Endodermal cell (in vitro differentiated cells): ENCODE data around the gene CMSS1. TPM values are rescaled to one million over a fixed set of nuclear protein-coding genes. Genes with fewer than 3 reads are reported as not detected.
A peak's percentile ranks its signal among the peaks of the same experiment; 100 is the strongest.

ENCODE experiments used
- DNase-seq: peaks from one replicate; pipeline ENCODE4 v3.0.0-alpha.2; 2017
- H3K27ac ChIP-seq: 2 replicates; pipeline ENCODE4 v1.5.1; 2013; ENCODE audit warnings: mild to moderate bottlenecking, low read depth, low read length, moderate library complexity
- H3K27me3 ChIP-seq: 2 replicates; pipeline ENCODE4 v1.6.1; 2013; ENCODE audit warnings: mild to moderate bottlenecking, low read length, moderate library complexity; ENCODE audit not compliant: insufficient read depth, control insufficient read depth, poor library complexity, severe bottlenecking
- H3K36me3 ChIP-seq: 2 replicates; pipeline ENCODE4 v1.7.0; 2013; ENCODE audit warnings: mild to moderate bottlenecking, low read length, moderate library complexity; ENCODE audit not compliant: control insufficient read depth, insufficient read depth
- H3K4me1 ChIP-seq: one replicate; pipeline ENCODE4 v1.7.0; 2013; ENCODE audit warnings: low read length; ENCODE audit not compliant: control insufficient read depth, insufficient read depth
- H3K4me3 ChIP-seq: 2 replicates; pipeline ENCODE4 v1.5.1; 2013; ENCODE audit warnings: mild to moderate bottlenecking, low read length, moderate library complexity
- H3K9ac ChIP-seq: 2 replicates; pipeline ENCODE4 v1.6.1; 2013; ENCODE audit warnings: mild to moderate bottlenecking, low read length, moderate library complexity; ENCODE audit not compliant: poor library complexity, severe bottlenecking; ENCODE audit errors: extremely low read depth
- H3K9me3 ChIP-seq: 2 replicates; pipeline ENCODE4 v1.6.1; 2013; ENCODE audit warnings: mild to moderate bottlenecking, low read length, moderate library complexity; ENCODE audit not compliant: control insufficient read depth
- H3K27ac Mint-ChIP-seq: 2 replicates; pipeline ENCODE4 v1.8.0; 2020; ENCODE audit warnings: mixed read lengths
- H3K27me3 Mint-ChIP-seq: 2 replicates; pipeline ENCODE4 v1.8.0; 2021; ENCODE audit warnings: mild to moderate bottlenecking, mixed read lengths; ENCODE audit not compliant: insufficient read depth
- H3K36me3 Mint-ChIP-seq: 2 replicates; pipeline ENCODE4 v1.8.0; 2020; ENCODE audit warnings: low read depth, mixed read lengths
- H3K4me1 Mint-ChIP-seq: 2 replicates; pipeline ENCODE4 v1.8.0; 2020; ENCODE audit warnings: mixed read lengths
- H3K4me3 Mint-ChIP-seq: 2 replicates; pipeline ENCODE4 v1.8.0; 2020; ENCODE audit warnings: mild to moderate bottlenecking, moderate library complexity, mixed read lengths
- H3K9me3 Mint-ChIP-seq: 2 replicates; pipeline ENCODE4 v1.8.0; 2020; ENCODE audit warnings: mild to moderate bottlenecking, mixed read lengths
- CTCF ChIP-seq: fragments of 200-600 bp; sonication (generic); conservative IDR thresholded peaks from 2 replicates; pipeline ENCODE4 v1.5.0; 2021; ENCODE audit warnings: antibody characterized with exemption, mild to moderate bottlenecking
- WGBS, 2 experiments: methylation state at CpG; one replicate each; pipeline versions ENCODE4 v1.1.5 to v1.1.7; 2013; ENCODE audit warnings: missing lambda C conversion rate in 2 of 2, mixed read lengths in 1 of 2; ENCODE audit not compliant: insufficient coverage in 1 of 2, insufficient read length in 1 of 2; 5-methylcytosine and 5-hydroxymethylcytosine counted together
- total RNA-seq, 2 donors: library from RNA; stranded (reverse); fragmentation: NEBNext Ultra II Directional in 1 of 2; extraction: Animal tissue kit (Norgen Biotek cat#: 25700) in 1 of 2; gene quantifications; 2 replicates in 1 of 2; 3 replicates in 1 of 2; pipeline ENCODE4 v1.2.1, GENCODE V29; 2021

The CMSS1 gene
- total RNA-seq, 2 donors from 2014 or later: 48.5 to 50.8 TPM

GRCh38 chr3:100084100-100084806 is 266.6 kb downstream of the CMSS1 start:
- H3K4me3 Mint-ChIP-seq: no peak overlapping the region
- DNase-seq: no peak
- no peaks in the 10 kb centered on the region for H3K9me3 ChIP-seq
- H3K36me3 ChIP-seq: no peaks in the 10 kb centered on the region
- H3K27me3 ChIP-seq: no peaks in the 10 kb centered on the region
- no peak overlapping the region for H3K4me3 ChIP-seq
- no peak for TF ChIP-seq CTCF
- no peak overlapping the region for H3K27ac ChIP-seq
- peaks cover 21% of the 10 kb centered on the region for H3K4me1 ChIP-seq
- H3K36me3 Mint-ChIP-seq: no peaks in the 10 kb centered on the region
- H3K9me3 Mint-ChIP-seq: no peaks in the 10 kb centered on the region
- no peaks in the 10 kb centered on the region for H3K27me3 Mint-ChIP-seq
- WGBS, 2 experiments: 91 to 96% methylated on average over 5 to 7 of the region's 7 CpGs
- H3K9ac ChIP-seq: no peak overlapping the region
- no peak overlapping the region for H3K27ac Mint-ChIP-seq
- H3K4me1 Mint-ChIP-seq: peaks cover 40% of the 10 kb centered on the region

GRCh38 chr3:100086401-100086800 is 268.7 kb downstream of the CMSS1 start:
- 95% methylated on average over 1 of the region's 1 CpG; no CpG with 5 or more reads in 1 of the 2 experiments for WGBS, 2 experiments
- no peaks in the 10 kb centered on the region for H3K9me3 Mint-ChIP-seq
- no peak for TF ChIP-seq CTCF
- Histone ChIP-seq H3K27ac (peak overlapping the region; percentile 93), H3K4me1 (peaks cover 16% of the 10 kb centered on the region), H3K27me3 (no peaks in the 10 kb centered on the region), H3K36me3 (no peaks in the 10 kb centered on the region), H3K9ac (no peak overlapping the region), H3K9me3 (no peaks in the 10 kb centered on the region), H3K4me3 (no peak overlapping the region)
- no peak overlapping the region for H3K4me3 Mint-ChIP-seq
- H3K4me1 Mint-ChIP-seq: peaks cover 42% of the 10 kb centered on the region
- no peak for DNase-seq
- no peaks in the 10 kb centered on the region for H3K27me3 Mint-ChIP-seq
- no peak overlapping the region for H3K27ac Mint-ChIP-seq
- H3K36me3 Mint-ChIP-seq: no peaks in the 10 kb centered on the region

- peaks cover 36% of the 10 kb centered on the region for H3K4me1 Mint-ChIP-seq
- Histone ChIP-seq H3K27ac (peak overlapping the region; percentile 93), H3K9me3 (no peaks in the 10 kb centered on the region), H3K4me1 (peaks cover 9% of the 10 kb centered on the region), H3K36me3 (no peaks in the 10 kb centered on the region), H3K4me3 (no peak overlapping the region), H3K9ac (no peak overlapping the region), H3K27me3 (no peaks in the 10 kb centered on the region)
- H3K4me3 Mint-ChIP-seq: no peak overlapping the region
- no peaks in the 10 kb centered on the region for H3K9me3 Mint-ChIP-seq
- no peak for TF ChIP-seq CTCF
- DNase-seq: no peak
- no peaks in the 10 kb centered on the region for H3K27me3 Mint-ChIP-seq
- no peak overlapping the region for H3K27ac Mint-ChIP-seq
- H3K36me3 Mint-ChIP-seq: no peaks in the 10 kb centered on the region
Observed at GRCh38 chr3:100087198-100087597, 269.5 kb downstream of the CMSS1 start.
